OCI-LY7 (cell line): Measurements from ENCODE around the gene CDH23. TPM values are rescaled to one million over a fixed set of nuclear protein-coding genes. Genes with fewer than 3 reads are reported as not detected.

Experiments used
- BruUV-seq: library from RNA; stranded (reverse); fragments of 400-500 nt; replicated peaks from 2 replicates; lab custom pipeline; 2021; lab: Mats Ljungman, UMichigan
- CTCF ChIA-PET: fragments of 300-600 bp; sonication (Branson Sonifier 250); formaldehyde crosslinking; loops from one replicate; lab custom pipeline; 2022; ENCODE audit warnings: antibody characterized with exemption; ENCODE audit not compliant: unreplicated experiment; lab: Charles Lee
- POLR2A ChIA-PET: fragments of 300-600 bp; sonication (Branson Sonifier 250); formaldehyde crosslinking; loops from one replicate; lab custom pipeline; 2022; ENCODE audit warnings: antibody characterized with exemption; lab: Charles Lee
- DNase-seq: peaks from one replicate; pipeline ENCODE4 v3.0.0-alpha.2; 2015; ENCODE audit warnings: low spot score
- H2AFZ ChIP-seq: fragments of 200-600 bp; sonication (generic), shearing (Covaris generic); 2 replicates; pipeline ENCODE4 v1.6.1; 2014; ENCODE audit warnings: mild to moderate bottlenecking, antibody characterized with exemption, low read length, moderate library complexity
- H3K27ac ChIP-seq: fragments of 200-600 bp; sonication (generic); 2 replicates; pipeline ENCODE4 v1.5.1; 2014; ENCODE audit warnings: mixed run types, low read depth, mild to moderate bottlenecking, moderate library complexity, low read length, inconsistent platforms; ENCODE audit not compliant: poor library complexity, severe bottlenecking
- H3K36me3 ChIP-seq: fragments of 200-600 bp; sonication (generic); 2 replicates; pipeline ENCODE4 v1.6.1; 2014; ENCODE audit warnings: mild to moderate bottlenecking, antibody characterized with exemption, low read length, moderate library complexity, mixed read lengths; ENCODE audit not compliant: insufficient read depth
- H3K4me1 ChIP-seq: fragments of 200-600 bp; sonication (generic); 2 replicates; pipeline ENCODE4 v1.5.1; 2014; ENCODE audit warnings: mild to moderate bottlenecking, low read length; ENCODE audit not compliant: insufficient read depth, poor library complexity, severe bottlenecking
- H3K4me2 ChIP-seq: fragments of 200-600 bp; sonication (generic); 2 replicates; pipeline ENCODE4 v1.6.1; 2014; ENCODE audit warnings: mild to moderate bottlenecking, low read length
- H3K4me3 ChIP-seq: fragments of 200-600 bp; sonication (generic); 2 replicates; pipeline ENCODE4 v1.5.1; 2014; ENCODE audit warnings: mild to moderate bottlenecking, low read depth, low read length; ENCODE audit not compliant: poor library complexity, severe bottlenecking
- H3K79me2 ChIP-seq: fragments of 200-600 bp; sonication (generic); 2 replicates; pipeline ENCODE4 v1.6.1; 2016; ENCODE audit warnings: low read depth, mild to moderate bottlenecking, low read length, moderate library complexity, mixed read lengths; ENCODE audit not compliant: insufficient read depth
- H3K9me2 ChIP-seq: fragments of 200-600 bp; sonication (generic); 2 replicates; pipeline ENCODE4 v1.6.1; 2016; ENCODE audit warnings: mild to moderate bottlenecking, low read length, mixed read lengths; ENCODE audit not compliant: insufficient read depth
- H3K9me3 ChIP-seq: fragments of 200-600 bp; sonication (generic); 2 replicates; pipeline ENCODE4 v1.6.1; 2014; ENCODE audit warnings: mild to moderate bottlenecking, mixed run types, low read length, mixed read lengths
- H4K20me1 ChIP-seq: fragments of 200-600 bp; sonication (generic); 2 replicates; pipeline ENCODE4 v1.6.1; 2014; ENCODE audit warnings: mild to moderate bottlenecking, antibody characterized with exemption, low read length, moderate library complexity, mixed read lengths; ENCODE audit not compliant: insufficient read depth
- EZH2phosphoT487 ChIP-seq: fragments of 200-600 bp; sonication (generic); IDR thresholded peaks from 2 replicates; pipeline ENCODE4 v1.6.1; 2018; ENCODE audit warnings: low read depth, borderline replicate concordance, mild to moderate bottlenecking, mixed run types, antibody characterized with exemption, low read length, moderate library complexity, mixed read lengths
- intact Hi-C: fragments of 100-400 bp; cut with micrococcal nuclease; formaldehyde crosslinking; loops from one replicate; pipeline ENCODE4 v1.10.0; 2022; ENCODE audit not compliant: unreplicated experiment
- total RNA-seq, 2 experiments: library from RNA; depleted of rRNA in 1 of 2; stranded (reverse); fragments of >200 nt in 1 of 2; shearing (Covaris generic) in 1 of 2; gene quantifications; 2 replicates each; pipeline ENCODE4 v1.2.3, GENCODE V29; 2014 to 2022
- TF ChIP-seq, protein P1 (sequence below): fragments of 200-600 bp; sonication (generic); conservative IDR thresholded peaks from 2 replicates; pipeline ENCODE4 v1.5.1; 2014; ENCODE audit warnings: mild to moderate bottlenecking, antibody characterized with exemption, low read length, moderate library complexity, mixed read lengths

CDH23 gene
- total RNA-seq, 2 experiments from 2014 or later = 0.92 to 9.9 TPM

- POLR2A ChIA-PET = interaction anchor here (1.5 to 1.6 kb wide), 2 partner anchors 12 to 24 kb away, joined by 3 to 4 read pairs; no protein-coding TSS in a partner anchor
- BruUV-seq = no TSS peak
These were observed 401.5 kb downstream of the CDH23 start for GRCh38 chr10:71798308-71798624.

DNA sequence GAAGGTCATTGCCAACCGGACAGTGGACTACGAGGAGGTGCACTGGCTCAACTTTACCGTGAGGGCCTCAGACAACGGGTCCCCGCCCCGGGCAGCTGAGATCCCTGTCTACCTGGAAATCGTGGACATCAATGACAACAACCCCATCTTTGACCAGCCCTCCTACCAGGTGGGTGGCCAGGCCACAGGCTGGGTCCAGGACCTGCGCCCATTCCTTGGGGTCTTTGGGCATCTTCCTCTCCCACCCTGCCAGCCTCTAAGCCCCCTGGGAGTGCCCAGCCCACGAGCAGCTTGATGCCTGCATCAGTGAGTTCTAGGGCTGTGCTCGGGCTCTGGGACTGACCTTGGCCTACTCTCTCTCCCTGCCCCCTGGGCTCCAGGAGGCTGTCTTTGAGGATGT, 402.4 kb downstream of the CDH23 start:
- intact Hi-C loops = no loop called here
- no peaks in the 10 kb centered on the region for H3K9me2 ChIP-seq
- POLR2A ChIA-PET = interaction anchor here (1.5 kb wide), 1 partner anchor 25 kb away, joined by 3 read pairs; no protein-coding TSS in a partner anchor
- no peaks in the 10 kb centered on the region for H4K20me1 ChIP-seq
- no peak for TF ChIP-seq EZH2phosphoT487
- no peak overlapping the region for H3K27ac ChIP-seq
- CTCF ChIA-PET = no interaction called here
- H3K4me2 ChIP-seq = no peak overlapping the region
- H3K9me3 ChIP-seq = no peaks in the 10 kb centered on the region
- BruUV-seq = no TSS peak
- peaks cover 30% of the 10 kb centered on the region for H3K4me1 ChIP-seq
- no peaks in the 10 kb centered on the region for H3K79me2 ChIP-seq
- H3K36me3 ChIP-seq = no peaks in the 10 kb centered on the region
- H2AFZ ChIP-seq = no peak overlapping the region
- no peak overlapping the region for H3K4me3 ChIP-seq
- no peak for DNase-seq

More at GRCh38 chr10:71798308-71798624, 401.5 kb downstream of the CDH23 start:
- CTCF ChIA-PET = no interaction called here
- Histone ChIP-seq H3K4me2 (no peak overlapping the region), H3K9me3 (no peaks in the 10 kb centered on the region), H2AFZ (no peak overlapping the region), H3K9me2 (no peaks in the 10 kb centered on the region), H3K4me1 (peaks cover 30% of the 10 kb centered on the region), H3K4me3 (no peak overlapping the region), H4K20me1 (no peaks in the 10 kb centered on the region), H3K79me2 (no peaks in the 10 kb centered on the region), H3K27ac (no peak overlapping the region), H3K36me3 (no peaks in the 10 kb centered on the region)
- TF ChIP-seq, protein P1, sequence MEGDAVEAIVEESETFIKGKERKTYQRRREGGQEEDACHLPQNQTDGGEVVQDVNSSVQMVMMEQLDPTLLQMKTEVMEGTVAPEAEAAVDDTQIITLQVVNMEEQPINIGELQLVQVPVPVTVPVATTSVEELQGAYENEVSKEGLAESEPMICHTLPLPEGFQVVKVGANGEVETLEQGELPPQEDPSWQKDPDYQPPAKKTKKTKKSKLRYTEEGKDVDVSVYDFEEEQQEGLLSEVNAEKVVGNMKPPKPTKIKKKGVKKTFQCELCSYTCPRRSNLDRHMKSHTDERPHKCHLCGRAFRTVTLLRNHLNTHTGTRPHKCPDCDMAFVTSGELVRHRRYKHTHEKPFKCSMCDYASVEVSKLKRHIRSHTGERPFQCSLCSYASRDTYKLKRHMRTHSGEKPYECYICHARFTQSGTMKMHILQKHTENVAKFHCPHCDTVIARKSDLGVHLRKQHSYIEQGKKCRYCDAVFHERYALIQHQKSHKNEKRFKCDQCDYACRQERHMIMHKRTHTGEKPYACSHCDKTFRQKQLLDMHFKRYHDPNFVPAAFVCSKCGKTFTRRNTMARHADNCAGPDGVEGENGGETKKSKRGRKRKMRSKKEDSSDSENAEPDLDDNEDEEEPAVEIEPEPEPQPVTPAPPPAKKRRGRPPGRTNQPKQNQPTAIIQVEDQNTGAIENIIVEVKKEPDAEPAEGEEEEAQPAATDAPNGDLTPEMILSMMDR = no peak
- TF ChIP-seq EZH2phosphoT487 = no peak
- intact Hi-C loops = no loop called here
- no peak for DNase-seq

- Histone ChIP-seq H3K9me2 (no peaks in the 10 kb centered on the region), H4K20me1 (no peaks in the 10 kb centered on the region), H3K9me3 (no peaks in the 10 kb centered on the region), H3K4me3 (no peak overlapping the region), H3K79me2 (no peaks in the 10 kb centered on the region), H3K4me1 (peaks cover 30% of the 10 kb centered on the region), H2AFZ (no peak overlapping the region), H3K36me3 (no peaks in the 10 kb centered on the region), H3K27ac (no peak overlapping the region), H3K4me2 (no peak overlapping the region)
- TF ChIP-seq EZH2phosphoT487 = no peak
- TF ChIP-seq, protein P1 = no peak
- BruUV-seq = no TSS peak
- ChIA-PET CTCF (no interaction called here), POLR2A (no interaction called here)
- intact Hi-C loops = loop anchor here (10.0 kb wide), 1 partner anchor 415 kb away; no protein-coding TSS in a partner anchor
- DNase-seq = no peak
These were observed 403.1 kb downstream of the CDH23 start for GRCh38 chr10:71799608-71800453.
